SK-N-SH treated with all-trans-retinoic acid at 6 μM for 48 hours (cell line): ENCODE measurements around the gene KIF26A.

Experiments
- RARB ChIP-seq: fragments of 250-450 bp; sonication (Bioruptor Pico); IDR thresholded peaks from 2 replicates; pipeline ENCODE4 v1.8.0; 2021; ENCODE audit warnings: mild to moderate bottlenecking, moderate library complexity
- ZFP30 ChIP-seq: fragments of 450-650 bp; formaldehyde crosslinking; IDR thresholded peaks from 2 replicates; pipeline ENCODE4 v1.5.0; 2022; ENCODE audit warnings: mild to moderate bottlenecking, moderate library complexity
- ZNF565 ChIP-seq: fragments of 450-650 bp; formaldehyde crosslinking; conservative IDR thresholded peaks from 2 replicates; pipeline ENCODE4 v1.5.0; 2020; ENCODE audit warnings: low read depth, mild to moderate bottlenecking, moderate library complexity

DNA sequence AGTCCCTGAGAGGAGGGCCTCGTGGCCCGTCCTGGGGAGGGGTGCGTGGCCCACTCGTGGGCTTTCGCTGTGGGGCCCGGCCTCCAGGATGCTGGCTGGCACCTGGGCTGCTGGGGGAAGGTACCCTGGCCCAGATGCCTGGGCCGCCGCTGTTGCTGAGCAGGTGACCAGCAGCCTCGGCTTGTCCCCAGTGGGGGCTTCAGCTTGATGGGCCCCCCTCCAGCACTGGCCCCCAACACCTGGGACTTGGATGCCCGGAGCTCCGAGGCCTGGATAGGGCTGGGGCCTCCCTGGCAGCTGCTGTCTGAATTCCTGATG lies 10.8 kb downstream of the KIF26A start:
- TF ChIP-seq RARB (CRISPR knock-in tag): no peak
- TF ChIP-seq ZFP30 (CRISPR knock-in tag): no peak
- TF ChIP-seq ZNF565 (CRISPR knock-in tag): no peak
